SK-N-MC (cell line): ENCODE results near the gene RNU11.

Source experiments
- EZH2 ChIP-seq: fragments of 200-600 bp; sonication (generic); IDR thresholded peaks from one replicate; pipeline ENCODE4 v1.6.1; 2017; ENCODE audit warnings: antibody characterized with exemption
- FOXP2 ChIP-seq: optimal IDR thresholded peaks from 2 replicates; pipeline ENCODE3; 2011; ENCODE audit warnings: mild to moderate bottlenecking, moderate library complexity; ENCODE audit not compliant: insufficient read depth; ENCODE audit errors: extremely low read length, control extremely low read depth
- POLR2AphosphoS5 ChIP-seq: IDR thresholded peaks from 2 replicates; pipeline ENCODE4 v1.6.1; 2012; ENCODE audit warnings: mild to moderate bottlenecking, low read depth, low read length, borderline replicate concordance

GRCh38 chr1:28613175-28613574, 35.2 kb upstream of the RNU11 start:
- TF ChIP-seq EZH2, result no peak
- no peak for TF ChIP-seq POLR2AphosphoS5
- TF ChIP-seq FOXP2, result no peak
